Lower leg skin (tissue), 4 donors: ENCODE data around the gene DBP. TPM values are rescaled to one million over a fixed set of nuclear protein-coding genes. Genes with fewer than 3 reads are reported as not detected.

ENCODE experiments used
- DNase-seq, 2 donors: peaks; one replicate each; pipeline ENCODE4 v3.0.0-alpha.2; 2019; ENCODE audit warnings: low spot score in 2 of 2
- H3K4me3 ChIP-seq: fragments of 200-600 bp; sonication (generic); 2 replicates; pipeline ENCODE4 v1.5.1; 2017; ENCODE audit warnings: mild to moderate bottlenecking, low read depth; ENCODE audit not compliant: poor library complexity, severe bottlenecking
- POLR2A ChIP-seq, 2 donors: fragments of 450-650 bp; IDR thresholded peaks; one replicate each; pipeline ENCODE4 v1.6.1; 2016 to 2017; ENCODE audit warnings: antibody characterized with exemption in 2 of 2, mild to moderate bottlenecking in 1 of 2, moderate library complexity in 1 of 2
- WGBS, 2 donors: methylation state at CpG; one replicate each; pipeline ENCODE4 v1.1.5; 2018; 5-methylcytosine and 5-hydroxymethylcytosine counted together
- intact Hi-C: fragments of 100-400 bp; cut with DNase I; formaldehyde crosslinking; loops from one replicate; pipeline ENCODE4 v1.15.0; 2023; ENCODE audit warnings: low total_unique reads
- total RNA-seq, 4 donors: library from RNA; depleted of rRNA; stranded (reverse); fragments of >200 nt; gene quantifications; one replicate each; pipeline ENCODE4 v1.1.0, GENCODE V29; 2016
- TF ChIP-seq, protein P1 (sequence below), 3 donors: fragments of 450-650 bp; IDR thresholded peaks; one replicate each; pipeline ENCODE4 v1.5.1; 2016; ENCODE audit warnings: antibody characterized with exemption in 3 of 3, mild to moderate bottlenecking in 3 of 3, moderate library complexity in 2 of 3

Gene DBP
- total RNA-seq, 4 donors from 2014 or later: 21.1 to 41.6 (median 24.8) TPM

DNA sequence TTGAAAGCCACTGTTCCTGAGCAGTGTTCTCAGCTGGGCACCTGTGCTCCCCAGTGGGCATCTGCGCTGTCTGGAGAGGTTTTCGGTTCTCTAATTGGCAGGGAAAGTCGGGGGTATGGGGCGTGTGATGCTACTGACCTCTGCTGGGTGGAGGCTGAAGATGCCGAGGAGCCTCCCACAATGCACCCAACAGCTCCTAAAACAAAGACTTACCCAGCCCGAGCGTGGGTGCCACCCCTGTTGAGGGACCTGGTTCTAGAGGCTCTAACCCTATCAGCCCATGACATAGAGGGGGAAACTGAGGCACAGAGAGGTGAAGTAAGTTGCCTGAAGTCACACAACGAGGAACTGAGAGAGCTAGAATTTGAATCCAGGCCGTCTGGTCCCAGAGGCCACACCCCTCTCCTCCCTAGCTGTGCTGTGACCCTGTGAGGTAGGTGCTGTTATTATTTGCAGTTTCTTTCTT lies 28.3 kb downstream of the DBP start:
- TF ChIP-seq, protein P1, sequence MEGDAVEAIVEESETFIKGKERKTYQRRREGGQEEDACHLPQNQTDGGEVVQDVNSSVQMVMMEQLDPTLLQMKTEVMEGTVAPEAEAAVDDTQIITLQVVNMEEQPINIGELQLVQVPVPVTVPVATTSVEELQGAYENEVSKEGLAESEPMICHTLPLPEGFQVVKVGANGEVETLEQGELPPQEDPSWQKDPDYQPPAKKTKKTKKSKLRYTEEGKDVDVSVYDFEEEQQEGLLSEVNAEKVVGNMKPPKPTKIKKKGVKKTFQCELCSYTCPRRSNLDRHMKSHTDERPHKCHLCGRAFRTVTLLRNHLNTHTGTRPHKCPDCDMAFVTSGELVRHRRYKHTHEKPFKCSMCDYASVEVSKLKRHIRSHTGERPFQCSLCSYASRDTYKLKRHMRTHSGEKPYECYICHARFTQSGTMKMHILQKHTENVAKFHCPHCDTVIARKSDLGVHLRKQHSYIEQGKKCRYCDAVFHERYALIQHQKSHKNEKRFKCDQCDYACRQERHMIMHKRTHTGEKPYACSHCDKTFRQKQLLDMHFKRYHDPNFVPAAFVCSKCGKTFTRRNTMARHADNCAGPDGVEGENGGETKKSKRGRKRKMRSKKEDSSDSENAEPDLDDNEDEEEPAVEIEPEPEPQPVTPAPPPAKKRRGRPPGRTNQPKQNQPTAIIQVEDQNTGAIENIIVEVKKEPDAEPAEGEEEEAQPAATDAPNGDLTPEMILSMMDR (IDR thresholded peaks at IDR 0.05): no peak
- TF ChIP-seq POLR2A (IDR thresholded peaks at IDR 0.05): no peak
- no peak for DNase-seq
- intact Hi-C loops: no loop called here
- H3K4me3 ChIP-seq: no peak overlapping the region
- 30 to 32% methylated on average over 9 of the region's 9 CpGs for WGBS, 2 donors

DNA sequence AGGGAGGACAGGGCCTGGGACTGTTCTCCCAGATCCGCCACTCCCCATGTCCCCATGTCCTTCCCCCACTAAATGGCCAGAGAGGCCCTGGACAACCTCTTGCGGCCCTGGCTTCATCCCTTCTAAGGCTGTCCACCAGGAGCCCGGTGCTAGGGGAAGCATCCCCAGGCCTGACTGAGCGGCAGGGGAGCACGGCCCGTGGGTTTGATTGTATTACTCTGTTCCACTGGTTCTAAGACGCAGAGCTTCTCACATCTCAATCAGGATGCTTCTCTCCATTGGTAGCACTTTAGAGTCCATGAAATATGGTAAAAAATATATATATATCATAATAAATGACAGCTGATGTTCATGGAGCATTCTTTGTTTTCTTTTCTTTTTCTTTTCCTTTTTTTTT lies 29.8 kb downstream of the DBP start:
- TF ChIP-seq POLR2A (IDR thresholded peaks at IDR 0.05): no peak
- TF ChIP-seq, protein P1 (IDR thresholded peaks at IDR 0.05): no peak
- H3K4me3 ChIP-seq: no peak overlapping the region
- intact Hi-C loops: no loop called here
- WGBS, 2 donors: 87 to 89% methylated on average over 7 of the region's 7 CpGs
- DNase-seq: no peak

DNA sequence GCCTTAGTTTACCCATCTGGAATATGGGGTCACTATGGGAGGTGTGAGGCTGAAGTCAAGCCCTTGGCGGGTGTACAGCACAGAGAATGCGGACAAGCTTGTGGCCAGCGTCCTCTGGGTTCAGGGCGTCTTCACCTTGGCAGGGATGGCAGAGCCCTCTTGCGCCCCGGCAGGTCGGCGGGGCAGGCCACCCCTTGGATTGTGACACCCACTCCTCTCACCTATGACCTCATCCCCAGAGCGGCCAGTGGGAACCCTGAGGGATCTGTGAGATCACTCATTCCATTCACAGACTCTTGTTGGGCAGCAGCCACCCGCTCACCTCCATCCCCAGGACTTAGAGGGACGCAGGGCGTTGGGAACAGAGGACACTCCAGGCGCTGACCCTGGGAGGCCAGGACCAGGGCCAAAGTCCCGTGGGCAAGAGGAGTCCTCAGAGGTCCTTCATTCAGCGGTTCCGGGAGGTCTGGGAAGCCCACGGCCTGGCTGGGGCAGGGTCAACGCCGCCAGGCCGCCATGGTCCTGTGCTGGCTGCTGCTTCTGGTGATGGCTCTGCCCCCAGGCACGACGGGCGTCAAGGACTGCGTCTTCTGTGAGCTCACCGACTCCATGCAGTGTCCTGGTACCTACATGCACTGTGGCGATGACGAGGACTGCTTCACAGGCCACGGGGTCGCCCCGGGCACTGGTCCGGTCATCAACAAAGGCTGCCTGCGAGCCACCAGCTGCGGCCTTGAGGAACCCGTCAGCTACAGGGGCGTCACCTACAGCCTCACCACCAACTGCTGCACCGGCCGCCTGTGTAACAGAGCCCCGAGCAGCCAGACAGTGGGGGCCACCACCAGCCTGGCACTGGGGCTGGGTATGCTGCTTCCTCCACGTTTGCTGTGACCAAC lies 30.5 kb downstream of the DBP start, which contains the start of gene SPACA4:
SPACA4 (plus strand) TSS at position 280 of the 896 bp plus-strand sequence; CDS start at position 517, 237 bp downstream.
- no peak for DNase-seq
- intact Hi-C loops: no loop called here
- no peak for TF ChIP-seq POLR2A (IDR thresholded peaks at IDR 0.05)
- TF ChIP-seq, protein P1 (IDR thresholded peaks at IDR 0.05): no peak

DNA sequence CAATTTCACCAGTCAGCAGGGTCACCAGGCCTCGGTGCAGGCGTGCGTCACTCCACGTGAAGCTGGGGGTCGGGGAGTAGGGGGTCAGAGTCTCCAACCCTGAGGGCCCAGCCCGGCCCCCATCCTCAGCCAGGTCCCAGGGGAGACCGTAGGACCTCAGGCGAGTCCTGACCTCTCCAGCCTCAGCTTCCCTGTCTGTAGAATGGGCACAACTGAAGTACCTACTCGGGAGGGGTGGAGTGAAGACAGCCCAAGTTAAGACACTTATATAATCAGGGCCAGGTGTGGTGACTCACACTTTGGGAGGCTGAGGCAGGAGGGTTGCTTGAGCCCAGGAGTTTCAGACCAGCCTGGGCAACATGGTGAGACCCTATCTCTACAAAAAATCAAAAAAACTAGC lies 33.3 kb downstream of the DBP start:
- H3K4me3 ChIP-seq: no peak overlapping the region
- 85 to 92% methylated on average over 7 to 9 of the region's 9 CpGs for WGBS, 2 donors
- DNase-seq: no peak
- intact Hi-C loops: no loop called here
- TF ChIP-seq, protein P1 (IDR thresholded peaks at IDR 0.05): no peak
- TF ChIP-seq POLR2A (IDR thresholded peaks at IDR 0.05): no peak

More for the DNA sequence above, 30.5 kb downstream of the DBP start, which contains the start of gene SPACA4:
- no peak within 1 kb of the TSS for H3K4me3 ChIP-seq
- 86 to 90% methylated on average over 28 to 36 of the region's 39 CpGs for WGBS, 2 donors

DNA sequence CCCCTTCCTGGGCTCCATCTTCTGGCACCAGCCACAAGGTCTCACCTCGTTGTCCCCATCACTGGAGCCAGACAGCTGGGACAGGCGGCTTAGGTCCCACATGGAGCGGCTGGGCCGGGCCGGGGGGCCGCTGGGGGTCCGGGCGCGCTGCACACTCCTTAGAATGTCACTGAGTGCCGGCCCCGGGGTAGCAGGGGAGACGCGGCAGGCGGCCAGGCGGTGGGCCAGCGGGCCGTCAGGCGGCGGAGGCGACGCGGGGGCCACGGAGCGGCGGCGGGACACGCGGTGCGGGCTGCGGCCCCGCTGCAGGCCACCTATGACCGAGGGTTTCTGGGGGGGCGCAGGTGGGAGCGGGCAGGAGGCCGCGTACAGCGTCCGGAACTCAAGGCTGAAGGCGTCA lies 33.7 kb downstream of the DBP start:
- no peak for DNase-seq
- 91 to 92% methylated on average over 39 of the region's 39 CpGs for WGBS, 2 donors
- intact Hi-C loops: no loop called here

More for the DNA sequence above, 33.7 kb downstream of the DBP start:
- no peak for TF ChIP-seq POLR2A (IDR thresholded peaks at IDR 0.05)
- TF ChIP-seq, protein P1 (IDR thresholded peaks at IDR 0.05): no peak
- no peak overlapping the region for H3K4me3 ChIP-seq
